ENCODE measurements around the gene METRN.

The METRN gene

GRCh38 chr16:725463-726187 lies 10.7 kb downstream of the METRN start:
- no peak for DNase-seq

GRCh38 chr16:726188-726437 lies 11.2 kb downstream of the METRN start:
- DNase-seq, result no peak

GRCh38 chr16:726438-727290 lies 11.7 kb downstream of the METRN start, which contains the start of the genes CCDC78 and HAGHL:
Gene CCDC78 (minus strand): TSS chr16:726443. CDS start chr16:726367, 76 bp downstream.
Gene HAGHL (plus strand): TSS chr16:727106. CDS start chr16:727510, 404 bp downstream.
- DNase-seq, result no peak

- no peak for DNase-seq
Observed at GRCh38 chr16:727291-727977, 12.5 kb downstream of the METRN start.

- DNase-seq, result no peak
Observed at GRCh38 chr16:728131-728889, 13.4 kb downstream of the METRN start.

- no peak for DNase-seq
Observed at GRCh38 chr16:728890-729744, 14.2 kb downstream of the METRN start.

GRCh38 chr16:729768-730665 lies 15.1 kb downstream of the METRN start:
- no peak for DNase-seq

GRCh38 chr16:730666-731509 lies 16.0 kb downstream of the METRN start:
- no peak for DNase-seq

- DNase-seq, result no peak
Observed at GRCh38 chr16:732332-732731, 17.4 kb downstream of the METRN start.

GRCh38 chr16:732936-733335 lies 18.0 kb downstream of the METRN start:
- DNase-seq, result no peak

- DNase-seq, result no peak
Observed at GRCh38 chr16:733382-734207, 18.7 kb downstream of the METRN start.

GRCh38 chr16:734208-734980 lies 19.5 kb downstream of the METRN start:
- no peak for DNase-seq

GRCh38 chr16:734981-735881 lies 20.3 kb downstream of the METRN start:
- DNase-seq, result no peak

GRCh38 chr16:735982-736453 lies 21.1 kb downstream of the METRN start:
- no peak for DNase-seq

- no peak for DNase-seq
Observed at GRCh38 chr16:736936-737481, 22.1 kb downstream of the METRN start.
